VCaP (cell line): ENCODE measurements around the gene CTR9.

Experiments used
- H3K27ac ChIP-seq: fragments of 450-650 bp; 2 replicates; pipeline ENCODE4 v1.5.1; 2017
- TF ChIP-seq, protein P1 (sequence below): fragments of 450-650 bp; conservative IDR thresholded peaks from 2 replicates; pipeline ENCODE4 v1.5.1; 2017; ENCODE audit warnings: mild to moderate bottlenecking, moderate library complexity

The CTR9 gene

DNA sequence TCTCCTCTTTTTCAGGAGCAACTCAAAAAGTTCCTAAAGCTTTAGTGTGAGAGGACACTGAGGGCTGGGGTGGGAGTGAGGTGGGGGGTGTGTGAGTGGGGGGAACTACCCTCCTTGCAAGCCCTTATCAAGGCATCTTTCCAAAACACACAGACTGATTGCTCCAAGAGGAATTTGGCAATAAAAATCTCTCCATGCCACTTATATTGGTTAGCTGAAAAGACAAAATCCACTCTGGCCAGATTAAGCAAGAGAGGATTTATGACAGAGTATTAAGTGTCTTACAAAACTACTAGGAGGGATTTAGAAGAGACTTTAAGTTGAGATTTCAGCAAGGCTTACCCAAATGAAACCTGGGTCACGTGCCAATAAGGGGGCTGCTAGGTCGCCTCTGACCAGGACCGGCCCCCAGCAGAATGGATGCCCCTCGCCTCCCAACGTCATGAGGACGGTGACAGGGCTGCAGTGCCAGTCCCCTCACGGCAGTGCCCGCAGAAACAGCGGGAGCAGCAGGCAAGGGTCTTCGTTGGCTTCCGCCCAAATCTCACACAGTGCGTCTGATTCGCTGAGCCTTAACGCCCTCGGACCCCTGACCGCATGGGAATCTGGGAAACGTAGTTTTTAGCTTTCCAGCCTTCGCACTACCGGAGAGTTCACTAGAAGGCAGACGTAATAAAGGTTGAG, 22.1 kb upstream of the CTR9 start:
- TF ChIP-seq, protein P1, sequence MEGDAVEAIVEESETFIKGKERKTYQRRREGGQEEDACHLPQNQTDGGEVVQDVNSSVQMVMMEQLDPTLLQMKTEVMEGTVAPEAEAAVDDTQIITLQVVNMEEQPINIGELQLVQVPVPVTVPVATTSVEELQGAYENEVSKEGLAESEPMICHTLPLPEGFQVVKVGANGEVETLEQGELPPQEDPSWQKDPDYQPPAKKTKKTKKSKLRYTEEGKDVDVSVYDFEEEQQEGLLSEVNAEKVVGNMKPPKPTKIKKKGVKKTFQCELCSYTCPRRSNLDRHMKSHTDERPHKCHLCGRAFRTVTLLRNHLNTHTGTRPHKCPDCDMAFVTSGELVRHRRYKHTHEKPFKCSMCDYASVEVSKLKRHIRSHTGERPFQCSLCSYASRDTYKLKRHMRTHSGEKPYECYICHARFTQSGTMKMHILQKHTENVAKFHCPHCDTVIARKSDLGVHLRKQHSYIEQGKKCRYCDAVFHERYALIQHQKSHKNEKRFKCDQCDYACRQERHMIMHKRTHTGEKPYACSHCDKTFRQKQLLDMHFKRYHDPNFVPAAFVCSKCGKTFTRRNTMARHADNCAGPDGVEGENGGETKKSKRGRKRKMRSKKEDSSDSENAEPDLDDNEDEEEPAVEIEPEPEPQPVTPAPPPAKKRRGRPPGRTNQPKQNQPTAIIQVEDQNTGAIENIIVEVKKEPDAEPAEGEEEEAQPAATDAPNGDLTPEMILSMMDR, result no peak
- H3K27ac ChIP-seq, result no peak overlapping the region

DNA sequence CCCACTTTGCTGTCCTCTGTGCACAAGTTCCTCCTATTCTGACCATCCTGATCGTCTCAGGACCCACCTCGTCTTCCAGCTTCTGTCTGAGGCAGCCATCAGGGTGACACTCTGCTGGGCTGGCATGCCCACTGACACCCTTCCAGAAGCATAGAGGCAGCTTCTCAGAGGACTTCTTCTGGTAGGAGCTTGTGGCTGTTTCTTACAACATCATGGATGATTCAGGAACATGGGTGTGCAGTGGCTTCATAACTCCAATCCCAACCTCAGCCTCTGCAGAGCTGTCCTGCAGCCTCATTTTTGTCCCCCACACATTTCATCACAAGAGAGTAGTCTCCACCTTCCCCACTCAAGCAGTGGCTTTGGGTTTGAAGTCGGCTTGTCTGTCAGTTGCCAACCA, 20.9 kb upstream of the CTR9 start:
- H3K27ac ChIP-seq, result no peak overlapping the region
- TF ChIP-seq, protein P1, result no peak

GRCh38 chr11:10731064-10731680, 19.9 kb upstream of the CTR9 start:
- TF ChIP-seq, protein P1, result no peak

DNA sequence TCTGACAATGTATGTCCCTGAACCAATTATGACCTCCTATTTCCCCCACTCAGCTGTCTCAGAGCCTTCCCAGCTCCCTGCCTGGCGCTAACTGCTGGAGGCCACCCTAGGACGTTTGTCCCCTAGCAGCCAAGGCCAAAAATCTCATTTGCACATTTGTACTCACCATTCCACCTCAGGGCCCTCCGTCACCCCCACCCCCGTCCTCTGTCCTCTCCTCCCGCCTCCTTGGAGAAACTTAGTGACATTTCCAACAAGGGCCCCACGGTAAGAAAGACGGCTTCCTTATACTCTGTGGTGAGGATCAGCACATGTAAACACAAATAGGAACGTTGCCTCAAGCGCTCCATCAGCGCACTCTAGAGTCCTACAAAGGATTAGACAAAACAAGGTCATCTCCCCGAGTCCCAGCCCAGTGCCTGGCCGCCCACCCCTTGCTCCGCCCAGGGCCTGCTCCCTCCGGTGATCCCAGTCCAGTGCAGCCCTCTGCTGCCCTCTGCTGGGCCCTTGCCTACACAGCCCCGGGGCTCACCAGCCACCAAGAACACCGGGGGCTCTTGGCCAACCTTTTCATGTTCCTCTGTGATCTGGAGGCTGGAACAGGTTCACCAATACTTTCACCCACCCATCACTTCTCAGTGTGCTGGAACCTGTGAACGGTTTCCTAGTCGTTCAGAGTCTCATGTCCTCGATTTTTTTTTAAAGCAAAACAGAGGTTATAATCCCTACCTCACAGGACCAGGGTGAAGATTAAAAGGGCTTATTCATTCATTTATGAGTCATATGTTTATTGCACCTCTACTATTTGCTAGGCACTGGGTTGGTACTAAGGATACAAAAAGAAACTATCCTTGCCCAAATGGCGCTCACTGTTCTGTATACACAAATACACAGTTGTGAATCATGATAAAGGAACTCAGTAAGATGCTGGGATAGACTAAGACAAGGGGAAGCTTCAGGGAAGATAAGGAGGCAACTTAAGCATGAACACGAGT, 15.3 kb upstream of the CTR9 start:
- peak overlapping the region; percentile 60; the same call in 1 of the 2 replicates for H3K27ac ChIP-seq
- TF ChIP-seq, protein P1, result peak; percentile 99

More at GRCh38 chr11:10731064-10731680, 19.9 kb upstream of the CTR9 start:
- no peak overlapping the region for H3K27ac ChIP-seq

DNA sequence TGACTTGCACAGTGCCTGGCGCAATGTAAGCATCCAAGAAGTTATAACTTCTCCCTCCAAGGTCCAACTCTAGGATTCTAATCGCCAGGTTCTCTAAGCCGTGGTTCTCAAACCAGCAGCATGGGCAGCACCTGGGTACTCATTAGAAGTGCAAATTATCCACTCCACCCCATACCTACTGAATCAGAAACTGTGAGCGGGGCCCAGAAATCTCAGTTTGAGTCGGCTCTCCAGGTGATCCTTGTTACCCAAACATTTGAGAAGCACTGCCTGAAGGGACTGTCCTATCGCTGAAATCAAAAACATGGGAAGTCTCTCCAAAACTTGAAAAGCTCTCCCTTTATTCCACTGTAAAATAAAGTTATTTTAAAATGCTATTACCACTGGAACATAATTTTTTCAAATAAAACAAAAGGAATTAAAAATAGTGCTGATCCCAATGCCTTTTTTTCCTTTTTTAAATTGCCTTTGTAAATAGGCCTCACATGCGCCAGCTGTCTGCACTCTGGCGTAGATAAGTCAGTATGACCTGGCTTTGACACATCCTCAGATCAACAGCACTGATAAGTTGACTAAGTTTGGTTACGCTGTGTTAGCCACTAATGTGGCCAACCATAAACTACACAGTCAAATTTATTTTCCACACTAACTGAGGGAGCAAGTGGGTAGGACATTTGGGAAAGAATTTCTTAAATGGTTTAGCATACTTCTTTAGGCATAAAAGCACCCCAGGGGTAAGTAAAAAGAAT, 8.4 kb upstream of the CTR9 start:
- TF ChIP-seq, protein P1, result no peak
- peak overlapping the region; percentile 24; the same call in 1 of the 2 replicates for H3K27ac ChIP-seq

DNA sequence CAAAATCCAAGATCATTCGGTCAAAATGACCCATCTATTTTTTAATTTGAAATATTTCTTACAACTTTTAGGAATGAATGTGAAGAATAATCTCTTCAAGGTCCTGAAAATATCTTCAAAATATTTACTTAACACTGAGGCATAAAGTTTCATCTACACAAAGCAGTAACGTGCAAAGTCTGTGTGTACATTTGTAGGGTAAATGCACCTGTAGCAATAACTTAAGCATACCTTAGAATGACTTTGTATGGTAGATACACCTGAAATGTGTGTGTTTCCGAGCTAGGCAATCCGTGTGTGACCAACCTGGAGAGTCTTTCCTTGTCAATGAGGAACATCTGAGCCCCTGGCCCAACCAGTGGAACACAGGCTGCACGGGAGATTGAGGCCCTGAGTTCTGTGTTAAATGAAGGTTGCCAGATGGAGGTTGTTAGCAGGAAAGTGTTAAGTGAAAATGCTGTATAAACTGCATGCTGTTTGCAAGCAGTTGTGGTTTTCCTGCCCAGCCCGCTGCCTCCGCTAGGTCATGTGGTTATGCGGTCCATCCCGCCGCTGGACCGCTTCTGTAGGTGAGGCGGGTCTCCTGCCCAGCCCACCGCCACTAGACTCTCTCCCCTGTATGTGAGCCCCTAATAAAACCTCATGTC, 7.6 kb upstream of the CTR9 start:
- TF ChIP-seq, protein P1, result no peak
- 0 out of 2 replicates have a peak overlapping the region, but pooled peaks have one; percentile 24 for H3K27ac ChIP-seq
